Fibroblast of lung (primary cell): ENCODE measurements around the gene TSPAN5.

Experiments used
- CTCF ChIP-seq, 2 donors: IDR thresholded peaks in 1 of 2; conservative IDR thresholded peaks in 1 of 2; 1 replicate in 1 of 2; 2 replicates in 1 of 2; pipeline ENCODE4 v1.5.1; 2011 to 2012; ENCODE audit warnings: low read length in 2 of 2, control low read depth in 1 of 2, inconsistent platforms in 1 of 2, low read depth in 1 of 2, mild to moderate bottlenecking in 1 of 2
- EZH2 ChIP-seq: IDR thresholded peaks from 2 replicates; pipeline ENCODE4 v1.5.1; 2012; ENCODE audit warnings: low read length, control low read depth, mild to moderate bottlenecking; ENCODE audit errors: missing control alignments

GRCh38 chr4:98583265-98583664, 75.1 kb downstream of the TSPAN5 start:
- TF ChIP-seq CTCF (conservative IDR thresholded peaks at IDR 0.05 in 1 of 2, IDR thresholded peaks at IDR 0.05 in 1 of 2; ENCODE audit: low read depth in 1 of 2, low read length in 2 of 2) (no peak), EZH2 (no peak)
